Suprapubic skin (tissue), 4 donors: ENCODE results near the gene TOR2A. TPM values are rescaled to one million over a fixed set of nuclear protein-coding genes. Genes with fewer than 3 reads are reported as not detected.
"Not testable (repeated sequence)": the region's sequence is repeated elsewhere in the genome, so short reads cannot be mapped to it uniquely, and the experiment has no call there.

Experiments
- DNase-seq, 2 donors: peaks; one replicate each; pipeline ENCODE4 v3.0.0-alpha.2; 2019; ENCODE audit warnings: low spot score in 2 of 2
- H3K27ac ChIP-seq: fragments of 200-600 bp; sonication (generic); one replicate; pipeline ENCODE4 v1.5.1; 2019
- H3K27me3 ChIP-seq: fragments of 200-600 bp; sonication (generic); one replicate; pipeline ENCODE4 v1.5.1; 2019
- H3K36me3 ChIP-seq: fragments of 200-600 bp; sonication (generic); one replicate; pipeline ENCODE4 v1.5.1; 2019
- H3K4me1 ChIP-seq: fragments of 200-600 bp; sonication (generic); one replicate; pipeline ENCODE4 v1.5.1; 2019
- H3K4me3 ChIP-seq: fragments of 200-600 bp; sonication (generic); one replicate; pipeline ENCODE4 v1.5.1; 2019; ENCODE audit warnings: mild to moderate bottlenecking
- H3K9me3 ChIP-seq: fragments of 200-600 bp; sonication (generic); one replicate; pipeline ENCODE4 v1.5.1; 2019
- CTCF ChIP-seq, 2 donors: fragments of 200-600 bp in 1 of 2; fragments of 450-650 bp in 1 of 2; sonication (generic) in 1 of 2; IDR thresholded peaks; one replicate each; pipeline ENCODE4 v1.5.1; 2016 to 2019; ENCODE audit warnings: antibody characterized with exemption in 2 of 2, mild to moderate bottlenecking in 1 of 2, moderate library complexity in 1 of 2
- EP300 ChIP-seq: sonication (generic); formaldehyde crosslinking; IDR thresholded peaks from one replicate; pipeline ENCODE4 v1.6.1; 2017; ENCODE audit warnings: antibody characterized with exemption
- POLR2A ChIP-seq, 2 donors: fragments of 450-650 bp; IDR thresholded peaks; one replicate each; pipeline ENCODE4 v1.6.1; 2017; ENCODE audit warnings: antibody characterized with exemption in 2 of 2, mild to moderate bottlenecking in 2 of 2, moderate library complexity in 2 of 2
- POLR2AphosphoS5 ChIP-seq, 3 donors: sonication (generic); formaldehyde crosslinking; IDR thresholded peaks; one replicate each; pipeline ENCODE4 v1.6.1; 2017; ENCODE audit warnings: antibody characterized with exemption in 3 of 3
- WGBS: methylation state at CpG from one replicate; pipeline ENCODE4 v1.1.5; 2018; 5-methylcytosine and 5-hydroxymethylcytosine counted together
- total RNA-seq, 4 donors: library from RNA; depleted of rRNA; stranded (reverse); fragments of >200 nt; gene quantifications; one replicate each; pipeline ENCODE4 v1.1.0, GENCODE V29; 2016

Gene TOR2A
- total RNA-seq = 10 to 100 TPM; 16.1 to 24.3 (median 19.3) TPM

GRCh38 chr9:127734747-127735529, at the start of gene TOR2A:
TOR2A (minus strand) TSS chr9:127735294; CDS start chr9:127735270, 24 bp downstream.
- TF ChIP-seq POLR2A (IDR thresholded peaks at IDR 0.05) (peak in 1 of 2 donors; percentile 85), EP300 (no peak), POLR2AphosphoS5 (IDR thresholded peaks at IDR 0.05) (peak in 2 of 3 donors; percentile 54 to 89), CTCF (IDR thresholded peaks at IDR 0.05) (peak; percentile 93 to 99)
- peak within 1 kb of the TSS; percentile 95 for H3K27ac ChIP-seq
- H3K4me3 ChIP-seq = peak within 1 kb of the TSS; percentile 94
- H3K4me1 ChIP-seq = peaks cover 22% of the 10 kb centered on the region
- H3K9me3 ChIP-seq = no peaks in the 10 kb centered on the region
- DNase-seq = peak; percentile 99 to 100
- no peaks in the 10 kb centered on the region for H3K27me3 ChIP-seq
- peaks cover 32% of the 10 kb centered on the region for H3K36me3 ChIP-seq
- 0% methylated on average over 6 of the region's 76 CpGs for WGBS

- TF ChIP-seq POLR2AphosphoS5 (IDR thresholded peaks at IDR 0.05) (no peak), CTCF (IDR thresholded peaks at IDR 0.05) (no peak), POLR2A (IDR thresholded peaks at IDR 0.05) (no peak), EP300 (no peak)
- H3K9me3 ChIP-seq = no peaks in the 10 kb centered on the region
- peak overlapping the region; percentile 30 for H3K27ac ChIP-seq
- H3K36me3 ChIP-seq = peaks cover 12% of the 10 kb centered on the region
- H3K4me1 ChIP-seq = peaks cover 52% of the 10 kb centered on the region
- no peak overlapping the region for H3K4me3 ChIP-seq
- 62% methylated on average over 20 of the region's 20 CpGs for WGBS
- peak; percentile 89 to 90 for DNase-seq
- H3K27me3 ChIP-seq = no peaks in the 10 kb centered on the region
These were observed 48.3 kb upstream of the TOR2A start for GRCh38 chr9:127783111-127784008.

- no peaks in the 10 kb centered on the region for H3K36me3 ChIP-seq
- peak overlapping the region; percentile 29 for H3K27ac ChIP-seq
- no peak for DNase-seq
- no peak for TF ChIP-seq CTCF (IDR thresholded peaks at IDR 0.05)
- 82% methylated on average over 4 of the region's 4 CpGs for WGBS
- H3K27me3 ChIP-seq = no peaks in the 10 kb centered on the region
- H3K4me1 ChIP-seq = peaks cover 37% of the 10 kb centered on the region
- no peaks in the 10 kb centered on the region for H3K9me3 ChIP-seq
- no peak overlapping the region for H3K4me3 ChIP-seq
These were observed 46.7 kb upstream of the TOR2A start for GRCh38 chr9:127781806-127782205.

- H3K9me3 ChIP-seq, H3K27me3 ChIP-seq, H3K4me3 ChIP-seq, H3K36me3 ChIP-seq, DNase-seq, H3K27ac ChIP-seq: not testable (repeated sequence)
- H3K4me1 ChIP-seq = peaks cover 33% of the 10 kb centered on the region
- WGBS = 86% methylated on average over 9 of the region's 9 CpGs
These were observed 45.8 kb upstream of the TOR2A start for GRCh38 chr9:127780909-127781308.

- no peaks in the 10 kb centered on the region for H3K9me3 ChIP-seq
- 76% methylated on average over 14 of the region's 20 CpGs for WGBS
- peaks cover 33% of the 10 kb centered on the region for H3K4me1 ChIP-seq
- DNase-seq = no peak
- no peaks in the 10 kb centered on the region for H3K27me3 ChIP-seq
- no peak overlapping the region for H3K27ac ChIP-seq
- H3K36me3 ChIP-seq = no peaks in the 10 kb centered on the region
- TF ChIP-seq EP300 (no peak), POLR2AphosphoS5 (IDR thresholded peaks at IDR 0.05) (no peak)
- no peak overlapping the region for H3K4me3 ChIP-seq
These were observed 45.2 kb upstream of the TOR2A start for GRCh38 chr9:127780126-127780885.
